Prostate gland (tissue), 2 donors: Measurements from ENCODE around the gene SCAPER. TPM values are rescaled to one million over a fixed set of nuclear protein-coding genes. Genes with fewer than 3 reads are reported as not detected.

Experiments used
- DNase-seq: peaks from one replicate; pipeline ENCODE4 v3.0.0-alpha.2; 2019; ENCODE audit warnings: low spot score
- H3K27ac ChIP-seq, 2 donors: fragments of 200-600 bp; sonication (generic); 2 replicates each; pipeline ENCODE4 v1.5.1; 2017 to 2019
- H3K27me3 ChIP-seq: fragments of 200-600 bp; sonication (generic); replicated peaks from 2 replicates; pipeline ENCODE4 v1.5.1; 2019; ENCODE audit not compliant: insufficient read depth
- H3K36me3 ChIP-seq, 2 donors: fragments of 200-600 bp; sonication (generic); 1 replicate in 1 of 2; 2 replicates in 1 of 2; pipeline versions ENCODE4 v1.5.1 to v1.8.1; 2017 to 2019
- H3K4me1 ChIP-seq: fragments of 200-600 bp; sonication (generic); replicated peaks from 2 replicates; pipeline ENCODE4 v1.5.1; 2019
- H3K4me3 ChIP-seq, 2 donors: fragments of 200-600 bp; sonication (generic); 2 replicates each; pipeline ENCODE4 v1.5.1; 2017 to 2019
- H3K9me3 ChIP-seq: fragments of 200-600 bp; sonication (generic); 2 replicates; pipeline ENCODE4 v1.5.1; 2017
- POLR2A ChIP-seq: fragments of 450-650 bp; IDR thresholded peaks from one replicate; pipeline ENCODE4 v1.6.1; 2016; ENCODE audit warnings: antibody characterized with exemption, mild to moderate bottlenecking
- POLR2AphosphoS5 ChIP-seq: sonication (generic); formaldehyde crosslinking; IDR thresholded peaks from one replicate; pipeline ENCODE4 v1.6.1; 2017; ENCODE audit warnings: antibody characterized with exemption
- WGBS: methylation state at CpG from one replicate; pipeline ENCODE4 v1.1.5; 2018; 5-methylcytosine and 5-hydroxymethylcytosine counted together
- intact Hi-C: fragments of 100-400 bp; cut with DNase I; formaldehyde crosslinking; loops from one replicate; pipeline ENCODE4 v1.14.2; 2022
- total RNA-seq, 2 donors: library from RNA; depleted of rRNA; stranded (reverse); fragments of >200 nt; gene quantifications; one replicate each; pipeline ENCODE4 v1.1.0, GENCODE V29; 2016
- TF ChIP-seq, protein P1 (sequence below), 4 experiments: fragments of 200-600 bp in 2 of 4; fragments of 450-650 bp in 2 of 4; sonication (generic) in 2 of 4; IDR thresholded peaks; 1 replicate in 3 of 4; 2 replicates in 1 of 4; pipeline ENCODE4 v1.5.1; 2016 to 2019; ENCODE audit warnings: antibody characterized with exemption in 4 of 4, mild to moderate bottlenecking in 2 of 4, moderate library complexity in 2 of 4

The SCAPER gene
- total RNA-seq, 2 donors from 2014 or later, result 19.1 to 38.9 TPM

DNA sequence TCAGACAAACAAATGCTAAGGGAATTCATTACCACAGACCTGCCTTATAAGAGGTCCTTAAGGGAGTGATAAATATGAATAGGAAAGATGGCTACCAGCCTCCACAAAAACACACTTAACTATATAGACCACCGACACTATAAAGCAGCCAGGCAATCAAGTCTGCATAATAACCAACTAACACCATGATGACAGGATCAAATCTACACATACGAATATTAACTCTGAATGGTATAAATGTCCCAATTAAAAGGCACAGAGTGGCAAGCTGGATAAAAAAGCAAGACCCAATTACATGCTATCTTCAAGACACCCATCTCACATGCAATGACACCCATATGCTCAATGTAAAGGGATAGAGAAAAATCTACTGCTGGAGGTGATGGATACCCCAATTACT is 221.1 kb downstream of the SCAPER start:
- WGBS, result 94% methylated on average over 2 of the region's 2 CpGs
- H3K36me3 ChIP-seq, result no peaks in the 10 kb centered on the region
- intact Hi-C loops, result no loop called here
- H3K4me3 ChIP-seq, result no peak overlapping the region
- H3K9me3 ChIP-seq, result no peaks in the 10 kb centered on the region
- no peak overlapping the region for H3K27ac ChIP-seq
- no peak for DNase-seq
- no peaks in the 10 kb centered on the region for H3K4me1 ChIP-seq
- H3K27me3 ChIP-seq, result no peaks in the 10 kb centered on the region
- no peak for TF ChIP-seq POLR2A
- TF ChIP-seq, protein P1, sequence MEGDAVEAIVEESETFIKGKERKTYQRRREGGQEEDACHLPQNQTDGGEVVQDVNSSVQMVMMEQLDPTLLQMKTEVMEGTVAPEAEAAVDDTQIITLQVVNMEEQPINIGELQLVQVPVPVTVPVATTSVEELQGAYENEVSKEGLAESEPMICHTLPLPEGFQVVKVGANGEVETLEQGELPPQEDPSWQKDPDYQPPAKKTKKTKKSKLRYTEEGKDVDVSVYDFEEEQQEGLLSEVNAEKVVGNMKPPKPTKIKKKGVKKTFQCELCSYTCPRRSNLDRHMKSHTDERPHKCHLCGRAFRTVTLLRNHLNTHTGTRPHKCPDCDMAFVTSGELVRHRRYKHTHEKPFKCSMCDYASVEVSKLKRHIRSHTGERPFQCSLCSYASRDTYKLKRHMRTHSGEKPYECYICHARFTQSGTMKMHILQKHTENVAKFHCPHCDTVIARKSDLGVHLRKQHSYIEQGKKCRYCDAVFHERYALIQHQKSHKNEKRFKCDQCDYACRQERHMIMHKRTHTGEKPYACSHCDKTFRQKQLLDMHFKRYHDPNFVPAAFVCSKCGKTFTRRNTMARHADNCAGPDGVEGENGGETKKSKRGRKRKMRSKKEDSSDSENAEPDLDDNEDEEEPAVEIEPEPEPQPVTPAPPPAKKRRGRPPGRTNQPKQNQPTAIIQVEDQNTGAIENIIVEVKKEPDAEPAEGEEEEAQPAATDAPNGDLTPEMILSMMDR (IDR thresholded peaks at IDR 0.05), result no peak

DNA sequence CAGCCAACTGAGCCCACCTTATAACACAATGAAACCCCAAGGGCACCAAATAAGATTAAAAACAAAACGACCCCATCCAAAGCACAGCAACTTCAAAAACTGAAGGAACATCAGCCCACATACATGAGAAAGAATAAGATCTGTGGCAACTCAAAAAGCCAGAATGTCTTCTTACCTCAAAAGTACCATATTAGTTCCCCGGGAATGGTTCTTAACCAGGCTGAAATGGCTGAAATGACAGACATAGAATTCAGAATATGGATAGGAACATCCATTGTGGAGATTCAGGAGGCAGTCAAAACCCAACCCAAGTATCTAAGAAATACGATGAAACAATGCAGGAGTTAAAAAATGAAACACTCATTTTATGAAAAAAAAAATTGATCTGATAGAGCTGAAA is 222.3 kb downstream of the SCAPER start:
- TF ChIP-seq POLR2A (no peak), POLR2AphosphoS5 (no peak)
- TF ChIP-seq, protein P1 (IDR thresholded peaks at IDR 0.05), result no peak
- intact Hi-C loops, result no loop called here
- Histone ChIP-seq H3K27me3 (no peaks in the 10 kb centered on the region), H3K36me3 (no peaks in the 10 kb centered on the region), H3K9me3 (no peaks in the 10 kb centered on the region), H3K4me1 (no peaks in the 10 kb centered on the region), H3K27ac (no peak overlapping the region), H3K4me3 (no peak overlapping the region)
- WGBS, result 95% methylated on average over 3 of the region's 3 CpGs
- no peak for DNase-seq

GRCh38 chr15:76682259-76682658 is 222.9 kb downstream of the SCAPER start:
- 86% methylated on average over 7 of the region's 7 CpGs for WGBS
- Histone ChIP-seq H3K27ac (no peak overlapping the region), H3K27me3 (no peaks in the 10 kb centered on the region), H3K9me3 (no peaks in the 10 kb centered on the region), H3K36me3 (no peaks in the 10 kb centered on the region), H3K4me1 (no peaks in the 10 kb centered on the region), H3K4me3 (no peak overlapping the region)
- TF ChIP-seq, protein P1 (IDR thresholded peaks at IDR 0.05), result no peak
- TF ChIP-seq POLR2AphosphoS5 (no peak), POLR2A (no peak)
- intact Hi-C loops, result no loop called here
- DNase-seq, result no peak

GRCh38 chr15:76678766-76679165 is 226.4 kb downstream of the SCAPER start:
- DNase-seq, result no peak
- WGBS, result 28% methylated on average over 1 of the region's 1 CpG

DNA sequence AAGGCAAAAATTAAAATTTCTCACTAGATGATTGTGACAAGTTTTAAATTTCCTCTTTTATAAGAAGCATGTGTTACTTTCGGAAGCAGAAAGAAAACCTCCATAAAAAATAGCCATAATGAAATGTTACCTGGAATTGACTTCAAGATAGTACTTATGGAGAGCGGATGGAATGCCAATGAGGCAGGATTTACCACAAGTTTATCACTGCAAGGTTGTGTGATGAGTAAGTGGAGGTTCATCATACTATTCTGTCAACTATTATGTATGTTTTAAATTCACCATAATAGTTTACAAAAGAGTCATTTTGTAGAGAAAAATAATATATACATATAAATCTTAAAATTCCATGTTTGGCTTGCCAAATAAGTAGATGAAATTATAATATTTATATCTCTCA is 230.3 kb downstream of the SCAPER start:
- 97% methylated on average over 2 of the region's 2 CpGs for WGBS
- no peaks in the 10 kb centered on the region for H3K4me1 ChIP-seq
- no peaks in the 10 kb centered on the region for H3K9me3 ChIP-seq
- no peak overlapping the region for H3K4me3 ChIP-seq
- DNase-seq, result no peak
- intact Hi-C loops, result no loop called here
- TF ChIP-seq POLR2A, result no peak
- H3K27me3 ChIP-seq, result no peaks in the 10 kb centered on the region
- H3K27ac ChIP-seq, result no peak overlapping the region
- H3K36me3 ChIP-seq, result no peaks in the 10 kb centered on the region

More at GRCh38 chr15:76678766-76679165, 226.4 kb downstream of the SCAPER start:
- no peaks in the 10 kb centered on the region for H3K27me3 ChIP-seq
- intact Hi-C loops, result no loop called here
- H3K9me3 ChIP-seq, result no peaks in the 10 kb centered on the region
- TF ChIP-seq, protein P1 (IDR thresholded peaks at IDR 0.05), result no peak
- TF ChIP-seq POLR2AphosphoS5 (no peak), POLR2A (no peak)
- H3K27ac ChIP-seq, result no peak overlapping the region
- no peak overlapping the region for H3K4me3 ChIP-seq
- no peaks in the 10 kb centered on the region for H3K36me3 ChIP-seq
- H3K4me1 ChIP-seq, result no peaks in the 10 kb centered on the region
